IPS-NIHi11 (cell line): ENCODE data around the gene PCSK1N.

Source experiments
- DNase-seq: peaks from one replicate; pipeline ENCODE4 v3.0.0; 2012; ENCODE audit warnings: mixed read lengths, low spot score

The PCSK1N gene

DNA sequence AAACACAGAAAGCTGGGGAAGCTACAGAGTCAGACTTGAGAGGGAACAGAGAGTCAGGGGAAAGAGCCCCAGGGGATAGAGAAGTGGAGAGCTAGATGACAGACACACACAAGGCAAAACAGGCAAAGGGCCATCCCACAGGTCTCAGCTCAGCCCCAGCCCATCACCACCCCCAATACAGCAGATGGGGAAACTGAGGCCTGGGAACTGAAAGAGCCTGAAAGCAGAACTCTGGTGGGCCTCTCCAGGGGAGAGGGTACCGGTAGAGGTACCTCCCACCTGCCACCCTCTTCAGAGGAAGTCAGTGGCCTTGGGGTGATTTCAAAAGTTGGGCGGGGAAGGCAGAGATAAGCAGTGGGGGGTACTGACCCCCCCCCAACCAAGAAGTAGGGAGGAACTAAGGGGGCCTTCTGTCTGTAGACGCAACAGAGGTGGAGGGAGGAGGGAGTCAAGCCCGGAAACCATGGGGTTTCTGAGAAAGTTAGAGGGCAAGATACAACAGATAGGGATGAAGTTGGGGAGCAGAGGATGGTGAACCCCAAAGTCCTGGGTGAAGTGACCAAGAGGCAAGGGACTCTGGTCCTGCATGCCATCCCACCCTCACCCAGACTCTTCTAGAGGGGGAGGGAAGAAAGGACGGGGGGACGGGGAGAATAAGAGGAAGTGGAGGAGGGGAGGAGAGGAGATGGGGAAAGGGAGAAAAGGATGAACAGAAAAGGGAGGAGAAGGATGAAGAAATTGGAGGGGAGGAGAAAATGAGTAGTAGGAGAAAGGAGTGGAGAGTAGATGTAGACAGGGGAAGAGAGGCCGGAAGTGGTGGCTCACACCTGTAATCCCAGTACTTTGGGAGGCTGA is 45.8 kb downstream of the PCSK1N start:
- DNase-seq, result no peak

DNA sequence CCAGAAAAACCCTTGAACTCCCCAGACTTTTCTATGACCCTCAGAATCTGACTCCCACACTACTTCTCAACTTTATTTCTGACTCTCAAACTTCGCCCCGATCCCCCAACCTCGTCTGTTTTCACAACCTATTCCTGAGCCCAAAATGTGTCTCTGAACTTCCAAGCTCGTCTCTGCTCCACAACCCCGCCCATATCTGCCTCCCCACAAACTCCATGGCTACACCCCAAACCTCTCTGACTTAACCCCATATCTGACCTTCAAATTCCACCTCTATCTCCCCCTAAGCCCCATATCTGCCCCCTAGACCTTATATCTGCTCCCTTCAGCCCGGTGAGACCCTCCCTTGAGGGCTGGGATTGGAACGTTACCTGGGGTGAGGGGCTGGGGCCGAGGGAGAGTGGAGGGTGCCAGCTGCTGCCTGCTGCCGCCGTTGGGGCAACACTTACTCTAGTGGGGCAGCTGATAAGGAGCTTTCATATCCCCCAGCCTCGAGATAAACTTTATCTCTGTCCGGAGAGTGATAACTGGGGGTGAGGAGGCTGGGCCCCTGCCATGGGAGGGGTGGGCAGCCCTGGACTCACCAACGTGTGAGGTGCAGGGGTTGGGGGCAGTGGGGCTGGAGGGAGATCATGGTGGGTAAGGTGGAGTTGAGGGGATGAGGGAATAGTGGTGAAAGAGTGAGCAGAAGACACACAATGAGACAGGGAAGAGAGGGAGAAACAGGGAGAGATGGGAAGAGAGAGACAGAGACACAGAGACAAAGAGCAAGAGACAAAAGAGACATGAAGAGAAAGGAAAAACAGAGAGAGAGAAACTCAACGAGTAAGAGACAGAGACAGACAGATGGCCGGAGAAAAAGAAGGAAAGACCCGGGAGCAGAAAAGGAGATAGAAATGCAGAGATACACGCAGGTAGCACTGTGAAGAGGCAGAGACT is 47.6 kb downstream of the PCSK1N start:
- no peak for DNase-seq

DNA sequence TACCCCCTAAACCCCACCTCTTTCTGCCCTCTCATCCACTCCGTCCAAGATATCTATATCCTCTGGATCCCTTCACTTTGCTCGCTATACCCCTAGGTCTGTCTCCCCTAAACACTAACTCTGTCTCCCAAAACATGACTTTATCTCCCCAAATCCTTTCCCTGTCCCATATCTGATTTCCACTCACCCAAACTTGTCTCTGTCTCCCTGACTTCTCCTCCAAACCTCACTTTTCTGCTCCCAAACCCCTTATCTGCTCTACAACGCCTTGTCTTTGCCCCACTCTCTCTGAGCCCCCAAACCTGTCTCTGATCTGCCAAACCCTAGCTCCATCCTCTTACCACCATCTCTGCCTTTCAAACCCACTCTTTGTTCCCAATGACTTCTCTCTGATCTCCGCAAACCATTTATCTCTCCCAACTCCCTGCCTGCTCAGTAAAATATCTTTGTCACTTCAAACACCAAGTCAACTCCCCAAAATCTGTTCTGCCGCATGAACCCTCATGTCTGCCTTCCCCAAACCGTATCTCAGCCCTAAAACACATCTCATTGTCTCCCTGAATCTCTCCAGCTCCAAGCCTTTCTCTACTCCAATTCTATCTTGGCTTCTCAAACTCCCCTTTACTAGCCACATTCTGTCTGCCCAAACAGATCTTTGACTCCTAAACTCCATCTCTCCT is 48.4 kb downstream of the PCSK1N start:
- DNase-seq, result no peak

DNA sequence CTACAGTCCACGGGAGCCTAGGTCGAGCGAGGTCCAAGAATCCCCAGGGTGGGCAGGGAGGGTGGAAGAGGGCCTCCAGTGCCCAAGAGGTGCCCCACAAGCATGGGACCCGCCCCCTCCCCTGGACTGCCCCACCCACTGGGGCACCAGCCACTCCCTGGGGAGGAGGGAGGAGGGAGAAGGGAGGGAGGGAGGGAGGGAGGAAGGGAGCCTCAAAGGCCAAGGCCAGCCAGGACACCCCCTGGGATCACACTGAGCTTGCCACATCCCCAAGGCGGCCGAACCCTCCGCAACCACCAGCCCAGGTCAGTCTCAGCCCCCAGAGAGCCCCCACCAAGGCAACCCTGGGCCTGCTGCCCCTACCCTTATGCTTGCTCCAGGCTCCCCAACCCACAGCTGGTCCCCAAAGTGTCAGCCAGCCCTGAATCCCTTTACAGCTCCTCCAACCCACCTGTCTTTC is 49.0 kb downstream of the PCSK1N start, which contains the start of gene GATA1:
TSS of gene GATA1 (plus strand) at position 250 of the 460 bp plus-strand sequence. CDS start 4,520 bp downstream, outside the sequence.
- DNase-seq, result no peak

DNA sequence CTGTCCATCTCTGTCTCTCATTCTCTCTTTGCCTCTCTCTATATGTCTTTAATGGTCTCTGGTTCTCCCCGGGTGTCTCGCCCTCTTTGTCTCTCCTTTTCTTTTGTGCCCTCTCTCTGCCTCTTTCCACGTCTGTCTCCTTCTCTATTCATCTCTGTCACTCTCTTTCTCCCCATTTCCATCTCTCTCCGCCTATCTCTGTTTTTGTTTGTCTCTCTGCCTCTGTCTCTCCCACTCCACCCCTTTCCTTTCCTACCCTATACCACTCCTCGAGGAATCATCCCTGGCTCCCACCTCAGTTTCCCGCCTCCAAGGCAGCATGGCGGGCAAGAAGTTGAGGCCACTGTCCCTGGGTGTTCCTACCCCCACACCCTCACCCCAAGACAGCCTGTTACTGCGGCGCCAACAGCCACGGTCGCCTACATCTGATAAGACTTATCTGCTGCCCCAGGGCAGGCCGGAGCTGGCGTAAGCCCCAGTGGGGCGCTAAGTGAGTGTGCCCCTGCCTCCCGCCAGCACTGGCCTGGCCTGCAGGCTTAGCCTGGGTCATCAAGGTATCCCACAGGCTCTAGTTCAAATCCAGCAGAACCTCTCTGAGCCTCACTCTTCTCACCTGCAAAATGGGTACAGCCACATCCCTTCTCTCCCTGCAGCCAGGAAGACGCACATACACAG is 49.7 kb downstream of the PCSK1N start:
- no peak for DNase-seq

DNA sequence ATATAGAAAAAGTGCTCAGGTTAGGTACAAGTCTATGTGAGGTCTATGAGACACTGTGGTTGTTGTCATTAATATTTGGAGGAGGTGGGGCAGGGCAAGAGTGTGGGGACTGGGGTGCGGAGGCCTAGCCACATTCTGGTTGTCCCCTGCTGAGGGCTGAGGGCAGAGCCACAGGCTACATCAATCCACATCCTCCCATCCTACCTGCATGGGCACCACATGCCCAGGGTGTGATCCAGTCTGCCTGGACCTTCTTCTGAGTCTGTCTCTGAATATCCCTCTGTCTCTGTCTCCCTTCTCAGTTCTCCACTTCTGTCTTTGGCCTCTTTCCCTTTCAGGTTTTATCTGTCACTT is 50.2 kb downstream of the PCSK1N start:
- no peak for DNase-seq

DNA sequence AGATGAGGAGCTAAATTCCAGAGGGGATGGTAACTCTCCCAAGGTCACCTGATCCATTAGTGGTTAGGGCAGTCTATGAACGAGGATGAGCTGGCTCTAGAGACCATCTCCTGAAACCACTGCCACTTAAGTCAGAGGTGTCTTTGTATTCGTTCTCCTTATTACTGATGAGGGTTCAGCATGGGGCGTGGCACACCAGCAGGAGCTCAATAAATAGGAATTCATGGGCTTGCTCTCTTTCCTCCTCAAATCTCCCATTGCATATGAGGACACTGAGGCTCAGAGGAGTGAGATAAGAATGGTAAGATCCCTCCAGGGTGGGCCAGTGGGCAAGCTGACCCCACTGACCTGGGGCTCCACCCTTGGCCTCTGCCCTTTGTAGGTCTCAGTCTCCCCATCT is 50.7 kb downstream of the PCSK1N start:
- no peak for DNase-seq

DNA sequence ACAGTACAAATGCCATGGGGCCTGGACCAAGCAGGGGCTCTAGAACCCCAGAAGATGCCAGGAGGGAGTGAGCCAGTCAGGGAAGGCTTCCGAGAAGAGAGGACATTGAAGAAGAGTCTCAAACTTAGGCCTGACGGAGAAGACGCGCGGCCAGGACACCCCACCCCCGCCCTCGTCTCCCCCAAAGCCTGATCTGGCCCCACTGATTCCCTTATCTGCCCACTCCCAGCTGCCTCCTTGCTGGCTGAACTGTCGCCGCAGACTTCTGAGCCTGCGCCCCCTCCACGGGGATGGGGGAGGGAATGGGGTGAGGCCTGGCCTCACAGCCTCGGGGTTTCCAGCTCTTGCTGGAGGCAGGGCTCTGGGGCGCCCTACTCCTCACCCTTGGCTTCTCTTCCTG is 52.6 kb downstream of the PCSK1N start:
- DNase-seq, result no peak

DNA sequence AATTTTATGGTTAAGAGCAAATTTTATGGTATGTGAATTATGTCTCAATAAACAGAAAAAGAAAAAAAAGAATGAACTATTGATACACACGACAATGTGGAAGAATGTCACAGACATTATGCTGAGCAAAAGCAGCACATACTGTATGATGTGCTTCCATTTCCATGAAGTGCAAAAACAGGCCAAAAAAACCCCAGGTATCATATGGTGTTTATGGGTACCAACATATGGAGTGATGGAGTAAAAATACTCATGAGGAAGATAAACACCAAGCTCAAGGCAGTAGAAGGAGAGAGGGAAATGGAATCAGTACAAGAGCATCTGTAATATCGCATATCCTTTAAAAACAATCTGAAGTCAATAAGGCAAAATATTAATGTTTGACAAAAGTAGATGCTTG is 53.2 kb downstream of the PCSK1N start:
- no peak for DNase-seq

DNA sequence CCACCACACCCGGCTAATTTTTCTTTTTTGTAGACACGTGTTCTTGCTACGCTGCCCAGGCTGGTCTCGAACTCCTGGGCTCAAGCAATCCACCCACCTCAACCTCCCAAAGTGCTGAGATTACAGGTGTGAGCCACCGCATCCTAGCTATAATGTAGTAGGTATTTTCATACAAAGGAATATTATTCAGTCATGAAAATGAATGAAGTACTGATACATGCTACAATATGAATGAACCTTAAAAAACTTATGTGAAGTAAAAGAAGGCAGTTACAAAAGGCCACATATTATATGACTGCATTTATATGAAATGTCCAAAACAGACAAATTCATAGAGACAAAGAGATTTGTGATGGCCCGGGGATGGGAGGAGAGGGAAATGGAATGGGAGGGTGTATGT is 53.7 kb downstream of the PCSK1N start:
- no peak for DNase-seq
